GM23248 (cell line): ENCODE data around the gene NHSL1.

Source experiments
- EZH2 ChIP-seq: fragments of 200-600 bp; sonication (generic); IDR thresholded peaks from 2 replicates; pipeline ENCODE4 v1.6.1; 2018; ENCODE audit warnings: antibody characterized with exemption, mild to moderate bottlenecking; ENCODE audit not compliant: insufficient read depth, poor library complexity, severe bottlenecking
- EZH2phosphoT487 ChIP-seq: fragments of 200-600 bp; sonication (generic); IDR thresholded peaks from 2 replicates; pipeline ENCODE4 v1.6.1; 2018; ENCODE audit warnings: antibody characterized with exemption, moderate library complexity, mild to moderate bottlenecking, low read depth; ENCODE audit not compliant: insufficient read depth

DNA sequence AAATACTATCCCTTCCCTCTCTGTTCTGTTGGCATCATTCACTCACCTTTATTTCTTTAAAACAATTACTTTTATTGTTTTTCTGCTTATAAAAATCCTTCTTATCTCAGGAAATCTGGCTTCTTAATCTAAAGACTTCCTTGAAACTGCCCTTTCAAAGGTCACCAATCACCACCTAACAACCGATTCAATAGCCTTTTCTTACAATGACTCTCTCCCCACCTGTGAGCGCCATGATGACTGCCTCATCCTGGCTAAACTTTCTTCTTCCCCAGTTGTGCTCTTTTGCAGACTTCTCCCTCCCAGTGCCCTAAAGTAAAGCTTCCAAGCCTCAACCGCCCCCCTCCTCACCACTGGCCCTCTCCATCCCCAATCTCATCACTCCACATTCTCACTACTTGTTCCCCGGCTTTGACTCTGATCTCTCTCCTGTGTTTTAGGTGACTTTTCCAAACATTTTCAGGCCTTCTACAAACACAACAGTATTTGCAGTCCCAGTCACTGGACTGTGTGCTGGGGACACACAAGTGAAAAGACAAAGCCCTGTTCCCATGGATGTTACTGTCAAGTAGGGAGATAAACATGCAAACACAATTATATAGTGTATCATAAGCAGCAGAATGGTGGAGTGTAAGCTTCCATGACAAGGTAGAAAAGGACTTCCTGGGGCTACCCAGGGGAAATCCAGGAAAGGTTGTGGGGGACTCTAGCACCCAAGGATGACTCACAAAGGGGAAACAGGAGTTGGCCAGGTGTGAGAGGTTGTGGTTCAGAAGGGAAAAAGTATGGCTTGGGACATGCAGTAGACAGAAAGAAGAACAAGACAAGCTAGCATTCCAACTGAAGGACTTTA lies 12.8 kb downstream of the NHSL1 start:
- no peak for TF ChIP-seq EZH2
- no peak for TF ChIP-seq EZH2phosphoT487
